GM19455 (cell line): Measurements from ENCODE around the gene TRPM3.
A peak's percentile ranks its signal among the peaks of the same experiment; 100 is the strongest.

Experiments
- ATAC-seq: cut with Tn5 transposase; IDR thresholded peaks from one replicate; pipeline ENCODE4 v1.9.1; 2021; ENCODE audit not compliant: unreplicated experiment

The TRPM3 gene

GRCh38 chr9:70535546-70536323, 585.7 kb downstream of the TRPM3 start:
- ATAC-seq: no peak

DNA sequence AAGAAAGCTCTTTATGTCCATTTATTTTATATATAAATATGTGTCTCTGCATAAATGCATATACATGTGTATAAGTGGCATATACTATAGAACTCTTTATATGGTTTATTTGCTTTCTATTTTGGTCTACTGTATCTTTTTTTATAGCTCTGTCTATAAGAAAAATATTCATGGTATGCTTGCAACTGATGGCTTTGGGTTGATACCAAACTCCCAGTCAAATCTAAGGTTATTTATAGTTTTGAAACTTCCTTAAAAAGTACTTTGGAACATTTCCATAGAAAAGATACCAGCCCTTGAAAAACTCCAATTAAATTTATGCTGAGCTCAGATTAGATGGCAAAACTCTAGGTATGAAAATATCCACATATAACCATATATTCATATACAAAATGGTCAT, 587.0 kb downstream of the TRPM3 start:
- ATAC-seq: no peak

DNA sequence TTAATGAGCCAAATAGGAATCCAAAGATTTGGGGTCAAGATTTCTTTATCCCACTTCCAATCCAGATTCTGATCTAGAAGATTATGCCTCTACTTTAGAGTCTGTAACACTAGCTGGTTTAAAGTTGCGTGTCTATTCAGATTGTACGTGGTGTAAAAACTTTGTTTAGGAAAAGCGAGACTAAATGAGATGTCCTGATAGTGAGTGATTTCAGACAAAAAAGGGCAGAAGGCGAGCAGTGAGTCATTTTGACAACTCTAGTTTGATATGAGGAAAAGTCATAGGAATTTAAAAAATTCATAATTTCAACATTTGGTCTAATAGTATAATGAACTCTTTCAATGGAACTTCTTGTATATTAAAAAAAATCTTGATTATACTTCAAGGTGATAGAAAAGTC, 587.4 kb downstream of the TRPM3 start:
- ATAC-seq: no peak

- ATAC-seq: no peak
Observed at GRCh38 chr9:70533492-70533891, 587.9 kb downstream of the TRPM3 start.

DNA sequence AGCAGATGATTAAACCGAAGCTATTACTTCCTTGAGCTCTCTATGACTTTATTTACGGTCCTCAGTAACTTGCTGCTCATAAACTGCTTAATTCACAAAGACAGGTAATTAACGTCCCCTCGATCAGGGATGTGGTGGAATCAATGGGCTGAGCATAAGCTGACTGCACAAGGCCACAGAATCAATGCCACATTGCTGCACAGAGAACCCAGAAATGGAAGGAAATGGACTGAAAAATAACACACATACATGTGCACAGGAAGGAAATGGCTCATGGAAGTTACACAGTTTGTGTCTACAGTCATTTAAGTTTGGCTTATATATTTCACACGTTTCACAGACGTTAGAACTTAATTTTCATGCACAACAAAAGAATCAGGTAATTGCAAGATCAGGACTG, 588.7 kb downstream of the TRPM3 start:
- ATAC-seq: no peak

DNA sequence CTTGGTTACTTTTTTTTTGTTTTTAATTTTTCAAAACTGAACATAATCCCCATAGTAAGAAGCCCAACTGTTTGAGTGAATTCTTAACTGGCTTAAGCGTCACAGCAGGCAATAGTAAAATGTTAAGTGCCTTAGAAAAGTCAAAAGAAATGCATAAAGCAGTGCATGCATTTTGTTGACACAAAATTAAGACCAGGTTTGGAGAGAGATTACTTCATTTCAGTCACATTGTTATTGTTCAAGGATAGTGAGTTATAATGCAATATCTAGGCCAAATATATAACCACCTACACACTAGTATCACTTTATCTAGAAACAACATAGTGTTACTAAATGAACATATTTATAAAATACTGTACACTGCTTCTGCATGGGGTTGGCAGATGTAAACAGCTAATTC, 590.1 kb downstream of the TRPM3 start:
- ATAC-seq: no peak

DNA sequence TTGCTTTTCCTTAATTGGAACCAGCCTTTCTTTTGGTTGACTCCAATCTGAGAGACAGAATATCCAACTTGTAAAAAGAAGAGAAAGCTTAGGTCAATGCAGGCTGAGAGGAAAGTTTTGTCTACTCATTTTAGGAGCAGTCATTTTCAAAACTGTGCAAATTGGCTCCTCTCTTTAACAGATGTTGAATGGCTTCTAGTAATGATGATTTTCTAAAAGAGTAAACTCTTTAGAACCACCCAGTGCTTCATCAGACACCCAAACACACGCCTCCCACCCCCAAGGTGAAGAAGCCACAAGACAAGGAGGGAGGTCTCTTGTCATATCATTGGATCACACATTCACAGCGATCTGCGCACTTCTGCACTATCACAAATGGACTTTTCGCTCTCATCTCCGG, 590.7 kb downstream of the TRPM3 start:
- ATAC-seq: no peak

DNA sequence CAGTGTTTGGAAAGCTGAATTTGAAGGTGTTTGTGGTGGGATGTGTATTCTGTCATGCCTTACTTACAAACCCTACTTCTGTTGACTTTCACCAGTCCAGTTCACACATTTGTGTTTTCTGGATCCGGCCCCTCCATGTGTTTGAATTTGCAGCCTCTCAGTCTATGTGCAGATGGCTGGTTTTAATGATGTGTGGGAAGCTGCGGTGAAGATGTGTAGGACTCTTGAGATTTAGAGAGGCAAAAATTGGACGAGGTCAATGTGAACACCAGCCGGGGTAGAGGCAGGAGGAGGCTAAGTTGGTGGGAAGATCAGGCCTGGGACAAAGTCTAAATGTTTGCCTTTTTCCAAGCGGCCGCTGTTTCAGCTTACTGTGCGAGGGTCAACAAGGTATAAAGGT, 591.6 kb downstream of the TRPM3 start:
- no peak for ATAC-seq

DNA sequence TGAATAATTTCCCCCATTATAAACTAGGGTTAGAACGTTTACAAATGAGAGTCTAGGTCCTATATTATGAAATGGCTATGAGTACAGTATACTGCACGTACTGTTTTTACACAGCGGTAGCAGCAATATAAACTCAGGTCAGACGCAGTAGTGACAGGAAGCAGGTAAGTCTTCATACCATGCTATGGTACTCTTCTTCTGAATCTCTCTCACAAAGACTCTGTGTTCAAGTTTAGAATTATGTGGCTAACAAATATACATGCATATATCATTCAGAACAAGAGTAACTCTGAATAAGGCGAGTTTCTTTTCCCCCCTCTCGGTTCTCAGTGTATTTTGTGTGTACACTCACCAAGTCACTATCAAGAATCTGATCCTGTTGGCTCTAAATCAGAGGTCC, 592.0 kb downstream of the TRPM3 start:
- ATAC-seq: no peak

- ATAC-seq: no peak
Observed at GRCh38 chr9:70526902-70527301, 594.5 kb downstream of the TRPM3 start.

GRCh38 chr9:70525519-70525918, 595.9 kb downstream of the TRPM3 start:
- no peak for ATAC-seq

GRCh38 chr9:70519912-70520724, 601.3 kb downstream of the TRPM3 start:
- peak; percentile 83 for ATAC-seq

- no peak for ATAC-seq
Observed at GRCh38 chr9:70517926-70518610, 603.4 kb downstream of the TRPM3 start.

DNA sequence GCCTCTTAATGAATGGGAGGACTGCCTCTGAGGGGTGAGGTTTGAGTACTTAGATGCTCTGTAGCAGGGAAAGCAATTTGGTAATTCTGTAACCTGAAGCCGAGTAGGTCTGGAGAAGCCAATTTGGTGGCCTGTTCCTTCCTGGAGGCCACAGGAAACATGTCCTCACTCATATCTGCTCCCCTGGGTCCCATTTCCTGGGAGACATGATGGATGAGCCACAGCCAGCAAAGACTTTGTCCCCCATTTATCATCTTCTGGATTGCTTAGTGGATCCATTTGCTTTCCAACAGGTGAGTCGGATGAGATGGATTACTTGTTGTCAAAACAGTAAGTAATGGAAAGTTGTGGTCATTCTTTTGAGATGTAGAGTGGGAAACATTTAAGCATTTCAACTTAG, 607.1 kb downstream of the TRPM3 start:
- no peak for ATAC-seq

GRCh38 chr9:70511858-70512257, 609.6 kb downstream of the TRPM3 start:
- no peak for ATAC-seq

- ATAC-seq: no peak
Observed at GRCh38 chr9:70510157-70510770, 611.2 kb downstream of the TRPM3 start.

- ATAC-seq: no peak
Observed at GRCh38 chr9:70506159-70506558, 615.3 kb downstream of the TRPM3 start.

DNA sequence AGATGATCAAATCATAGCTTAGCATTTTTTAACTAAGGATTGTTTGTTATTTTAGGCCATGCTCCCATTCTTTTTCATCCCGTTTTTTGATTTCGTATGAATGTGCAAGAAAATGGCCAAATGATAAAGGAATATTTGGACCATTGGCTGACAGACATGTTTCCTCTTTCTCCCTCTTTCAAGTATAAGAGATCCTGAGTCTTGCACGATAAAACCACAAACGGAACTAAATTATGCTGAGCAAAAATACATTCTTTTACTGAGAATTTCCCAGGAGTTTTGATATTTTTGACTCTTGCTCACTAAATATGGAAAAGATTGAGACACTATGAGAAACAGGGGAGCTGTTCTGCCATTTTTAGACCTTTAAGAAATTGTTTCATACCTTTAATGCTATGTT, 616.6 kb downstream of the TRPM3 start:
- no peak for ATAC-seq

DNA sequence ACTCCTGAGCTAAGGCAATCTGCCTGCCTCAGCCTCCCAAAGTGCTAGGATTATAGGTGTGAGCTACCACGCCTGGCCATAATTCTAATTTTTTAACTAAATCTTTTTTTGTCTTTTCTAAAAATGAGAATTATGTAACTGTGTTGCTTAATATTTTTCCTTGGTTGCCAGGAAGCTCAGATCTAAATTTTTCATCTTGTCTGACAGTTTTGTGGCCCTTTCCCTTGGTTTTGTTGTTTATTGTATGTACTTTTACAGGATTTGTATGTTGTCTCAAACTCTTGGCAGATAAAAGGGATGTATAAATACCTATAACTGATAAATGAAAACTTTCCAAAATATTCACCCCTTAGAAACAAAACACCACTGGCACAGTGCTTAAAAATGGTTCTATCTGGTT, 618.7 kb downstream of the TRPM3 start:
- no peak for ATAC-seq

GRCh38 chr9:70500793-70501192, 620.6 kb downstream of the TRPM3 start:
- no peak for ATAC-seq

DNA sequence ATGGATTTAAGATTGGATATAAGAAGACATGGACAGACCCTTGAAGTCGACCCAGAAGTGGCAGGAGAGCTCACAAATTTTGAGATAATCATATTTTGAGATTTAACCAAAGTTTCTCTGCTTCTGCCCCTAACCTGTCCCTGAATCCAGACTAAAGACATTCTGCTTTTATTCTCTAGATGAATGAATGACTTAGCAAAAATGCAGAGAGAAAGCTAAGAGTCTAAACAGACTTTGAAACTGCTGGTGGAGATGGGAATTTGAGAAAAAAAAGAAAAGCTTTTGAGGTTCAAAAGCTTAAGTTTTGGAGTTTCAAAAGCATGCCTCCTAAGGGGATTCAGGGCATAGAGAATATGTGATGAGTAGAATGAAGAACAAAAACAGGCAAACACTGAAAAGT, 621.8 kb downstream of the TRPM3 start:
- ATAC-seq: no peak
